ENCODE results near the gene LRMDA.

The LRMDA gene

DNA sequence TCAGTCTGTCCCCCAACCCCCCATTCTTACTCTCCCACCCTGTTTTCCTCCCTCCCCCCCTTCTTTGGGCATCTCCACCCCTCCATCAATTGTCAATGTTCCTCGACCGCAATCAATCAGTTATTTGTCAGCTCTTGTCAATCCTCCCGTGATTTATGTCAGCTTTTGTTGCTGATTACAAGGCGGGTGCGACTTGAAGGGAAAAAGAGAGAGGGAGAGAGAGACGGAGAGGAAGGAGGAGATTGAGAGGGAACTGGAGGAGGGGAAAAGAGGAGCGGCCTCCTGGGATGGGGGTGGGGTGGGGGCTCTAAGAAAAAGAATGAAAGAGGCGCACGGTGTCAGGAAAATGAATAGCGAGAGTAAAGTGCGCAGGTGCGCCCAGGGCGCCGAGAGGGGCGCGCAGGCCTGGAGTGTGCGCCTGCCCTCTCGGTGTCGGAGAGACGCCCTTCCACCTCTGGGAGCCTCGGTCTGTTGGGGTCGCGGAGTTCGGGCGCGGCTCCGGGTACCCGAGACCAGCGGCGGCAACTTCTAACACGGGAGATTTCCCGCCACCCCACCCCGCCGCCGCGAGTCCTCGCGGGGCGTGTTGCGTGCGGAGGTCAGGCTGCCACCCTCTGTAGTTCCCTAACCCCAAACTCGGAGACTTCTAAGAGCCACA, 28.8 kb upstream of the LRMDA start:
- TF ChIP-seq, protein P1, sequence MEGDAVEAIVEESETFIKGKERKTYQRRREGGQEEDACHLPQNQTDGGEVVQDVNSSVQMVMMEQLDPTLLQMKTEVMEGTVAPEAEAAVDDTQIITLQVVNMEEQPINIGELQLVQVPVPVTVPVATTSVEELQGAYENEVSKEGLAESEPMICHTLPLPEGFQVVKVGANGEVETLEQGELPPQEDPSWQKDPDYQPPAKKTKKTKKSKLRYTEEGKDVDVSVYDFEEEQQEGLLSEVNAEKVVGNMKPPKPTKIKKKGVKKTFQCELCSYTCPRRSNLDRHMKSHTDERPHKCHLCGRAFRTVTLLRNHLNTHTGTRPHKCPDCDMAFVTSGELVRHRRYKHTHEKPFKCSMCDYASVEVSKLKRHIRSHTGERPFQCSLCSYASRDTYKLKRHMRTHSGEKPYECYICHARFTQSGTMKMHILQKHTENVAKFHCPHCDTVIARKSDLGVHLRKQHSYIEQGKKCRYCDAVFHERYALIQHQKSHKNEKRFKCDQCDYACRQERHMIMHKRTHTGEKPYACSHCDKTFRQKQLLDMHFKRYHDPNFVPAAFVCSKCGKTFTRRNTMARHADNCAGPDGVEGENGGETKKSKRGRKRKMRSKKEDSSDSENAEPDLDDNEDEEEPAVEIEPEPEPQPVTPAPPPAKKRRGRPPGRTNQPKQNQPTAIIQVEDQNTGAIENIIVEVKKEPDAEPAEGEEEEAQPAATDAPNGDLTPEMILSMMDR (conservative IDR thresholded peaks at IDR 0.05; ENCODE audit: low read depth, low read length): no peak
- no peak for DNase-seq (ENCODE audit: low read depth)
- peak overlapping the region; percentile 98 for H3K4me3 ChIP-seq (ENCODE audit: low read length)

DNA sequence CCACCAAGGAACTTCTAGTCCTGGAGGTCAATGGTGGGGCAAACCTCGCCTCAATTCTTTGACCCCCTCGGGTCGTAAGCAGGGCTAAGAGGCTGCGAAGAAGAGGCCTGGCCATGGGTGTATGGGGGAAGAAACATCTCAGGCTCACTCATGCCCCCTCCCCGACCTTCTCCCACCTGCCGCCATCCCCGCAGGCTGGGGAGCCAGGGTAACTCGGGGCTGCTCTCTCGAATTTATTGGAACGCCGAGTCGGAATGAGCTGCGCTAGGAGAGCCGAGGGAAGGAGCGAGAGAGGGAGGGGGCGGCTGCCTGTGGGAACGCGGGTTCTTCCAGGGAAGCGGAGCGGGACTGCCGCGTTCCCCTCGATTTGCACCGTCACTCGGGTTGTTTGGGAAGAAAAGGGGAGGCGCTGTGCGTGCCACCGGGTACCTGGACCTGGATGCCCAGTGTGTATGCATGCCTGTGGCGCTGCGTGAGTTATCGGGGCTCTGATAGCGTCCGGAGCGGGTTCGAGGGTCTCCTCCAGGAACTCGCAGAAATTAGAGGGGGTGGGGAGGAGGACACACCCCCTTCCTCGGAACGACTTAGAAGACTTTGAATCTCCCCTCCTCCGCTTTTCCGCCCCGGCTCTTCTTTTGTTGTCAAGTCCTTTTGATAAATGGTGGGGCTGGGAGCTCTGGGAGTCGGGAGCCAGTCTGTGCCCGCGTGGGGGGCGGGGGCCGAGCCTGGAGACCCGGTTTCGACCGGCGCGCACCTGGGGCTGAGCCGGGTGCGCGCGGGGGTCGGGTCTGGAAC, 28.1 kb upstream of the LRMDA start:
- DNase-seq (ENCODE audit: low read depth): no peak
- TF ChIP-seq, protein P1 (conservative IDR thresholded peaks at IDR 0.05; ENCODE audit: low read depth, low read length): peak; percentile 6
- peak overlapping the region; percentile 98 for H3K4me3 ChIP-seq (ENCODE audit: low read length)

GRCh38 chr10:75403939-75404814, 27.2 kb upstream of the LRMDA start:
- peak overlapping the region; percentile 98 for H3K4me3 ChIP-seq (ENCODE audit: low read length)
- no peak for DNase-seq (ENCODE audit: low read depth)
- TF ChIP-seq, protein P1 (conservative IDR thresholded peaks at IDR 0.05; ENCODE audit: low read depth, low read length): no peak

GRCh38 chr10:75404815-75405597, 26.4 kb upstream of the LRMDA start:
- DNase-seq (ENCODE audit: low read depth): no peak
- peak overlapping the region; percentile 98 for H3K4me3 ChIP-seq (ENCODE audit: low read length)
- TF ChIP-seq, protein P1 (conservative IDR thresholded peaks at IDR 0.05; ENCODE audit: low read depth, low read length): no peak

DNA sequence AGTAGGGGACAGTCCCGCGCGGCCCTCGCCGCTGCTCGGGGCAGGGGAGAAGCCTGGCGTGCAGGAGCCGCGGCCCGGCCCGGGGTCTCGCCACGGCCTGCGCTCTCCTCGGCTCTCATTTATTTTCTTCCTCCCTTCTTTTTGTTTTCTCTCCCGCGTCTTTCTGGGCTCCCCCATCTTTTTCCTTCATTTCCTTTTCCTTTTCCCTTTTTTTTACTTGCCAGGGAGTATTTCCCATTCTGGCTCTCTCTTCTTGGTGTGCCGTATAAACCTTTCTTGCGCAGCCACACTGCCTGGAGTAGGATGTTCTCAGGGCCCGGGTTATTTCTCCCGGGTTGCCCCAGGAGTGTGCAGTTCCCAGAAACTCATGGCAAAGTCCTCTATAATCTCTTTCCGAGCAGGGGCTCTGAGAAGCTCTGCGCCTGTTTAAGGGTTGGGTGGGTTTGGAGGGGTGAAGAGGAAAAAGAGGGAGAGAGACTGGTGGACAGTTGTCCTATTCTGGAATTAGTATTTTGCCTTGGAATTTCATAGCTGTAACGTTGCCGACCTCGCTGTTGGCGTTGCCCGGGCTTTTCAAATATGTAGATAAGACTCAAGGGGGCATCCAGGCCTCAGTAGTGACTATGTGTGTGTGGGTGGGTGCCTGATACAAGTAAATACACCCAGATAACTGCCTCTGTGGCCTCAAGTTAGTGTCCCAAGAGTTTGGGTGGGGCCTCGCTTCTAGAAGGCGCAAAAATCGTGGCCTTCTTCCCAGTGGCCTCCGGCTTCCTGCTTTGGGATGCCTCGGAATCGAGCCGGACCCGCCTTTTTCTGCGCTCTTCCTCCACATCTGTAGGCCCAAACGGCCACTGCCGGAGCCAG, 25.6 kb upstream of the LRMDA start:
- TF ChIP-seq, protein P1 (conservative IDR thresholded peaks at IDR 0.05; ENCODE audit: low read depth, low read length): no peak
- DNase-seq (ENCODE audit: low read depth): no peak
- H3K4me3 ChIP-seq (ENCODE audit: low read length): peak overlapping the region; percentile 98
